HG02588 (cell line): ENCODE results near the gene MEA1.
"Not testable (repeated sequence)": the region's sequence is repeated elsewhere in the genome, so short reads cannot be mapped to it uniquely, and the experiment has no call there.

Experiments
- ATAC-seq: cut with Tn5 transposase; IDR thresholded peaks from one replicate; pipeline ENCODE4 v1.9.1; 2021; ENCODE audit warnings: mild to moderate bottlenecking, moderate library complexity; ENCODE audit not compliant: unreplicated experiment

MEA1 gene

DNA sequence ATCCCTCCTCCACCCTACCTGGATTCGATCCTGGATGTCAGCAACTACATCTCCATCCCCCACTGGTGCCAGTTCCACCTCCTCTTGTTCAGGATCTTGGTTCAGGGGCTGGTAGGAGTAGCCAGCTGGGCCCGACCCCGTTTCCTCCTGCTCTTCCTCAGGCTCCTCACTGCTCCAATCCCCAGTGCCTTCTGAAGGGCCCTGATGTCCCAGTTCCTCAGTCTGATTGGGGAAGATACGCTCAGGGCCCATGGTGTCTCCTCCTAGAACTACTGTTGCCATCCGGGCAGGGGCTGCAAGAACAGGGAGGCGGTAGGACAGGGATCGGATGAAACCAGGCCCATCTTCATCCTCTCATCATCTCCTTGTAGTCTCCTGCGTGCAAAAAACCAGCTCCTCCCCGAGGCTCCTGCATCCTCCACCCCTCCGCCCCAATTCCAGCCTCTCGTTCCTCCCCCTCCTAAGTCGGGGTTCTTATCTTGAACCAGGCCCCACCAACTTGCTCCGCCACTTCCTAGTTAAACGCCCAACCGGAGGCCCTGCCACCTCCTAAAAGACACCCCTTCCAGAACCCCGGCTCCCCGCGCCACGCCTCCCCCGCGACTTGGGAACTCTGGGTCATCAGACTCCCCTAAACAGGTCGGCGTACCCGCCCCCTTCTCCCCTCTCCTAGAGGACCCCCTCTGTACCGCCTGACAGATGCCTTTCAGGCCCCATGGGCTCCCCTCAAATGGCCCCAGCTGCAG lies 476 bp downstream of the MEA1 start:
- no peak for ATAC-seq

- no peak for ATAC-seq
Measured at GRCh38 chr6:43012364-43012763, 1.4 kb downstream of the MEA1 start.

DNA sequence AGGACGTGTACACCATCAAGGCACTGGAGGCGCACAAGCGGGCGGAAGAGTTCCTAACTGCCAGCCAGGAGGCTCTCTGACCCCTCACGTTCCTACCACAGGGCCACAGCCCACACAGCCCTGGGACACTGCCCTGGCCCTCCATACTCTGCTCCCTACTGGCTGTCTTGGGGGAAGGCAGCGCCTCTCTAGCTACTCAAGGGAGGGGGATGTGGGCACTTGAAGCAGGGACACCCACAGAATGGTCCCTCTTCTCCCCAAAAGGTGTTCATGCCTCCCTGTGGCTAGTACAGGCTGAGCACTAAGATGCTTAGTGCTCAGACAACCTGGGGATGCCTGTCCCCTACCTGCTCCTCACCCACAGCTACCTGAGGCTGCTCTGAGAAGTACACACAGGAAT lies 2.5 kb downstream of the MEA1 start:
- ATAC-seq = no peak

DNA sequence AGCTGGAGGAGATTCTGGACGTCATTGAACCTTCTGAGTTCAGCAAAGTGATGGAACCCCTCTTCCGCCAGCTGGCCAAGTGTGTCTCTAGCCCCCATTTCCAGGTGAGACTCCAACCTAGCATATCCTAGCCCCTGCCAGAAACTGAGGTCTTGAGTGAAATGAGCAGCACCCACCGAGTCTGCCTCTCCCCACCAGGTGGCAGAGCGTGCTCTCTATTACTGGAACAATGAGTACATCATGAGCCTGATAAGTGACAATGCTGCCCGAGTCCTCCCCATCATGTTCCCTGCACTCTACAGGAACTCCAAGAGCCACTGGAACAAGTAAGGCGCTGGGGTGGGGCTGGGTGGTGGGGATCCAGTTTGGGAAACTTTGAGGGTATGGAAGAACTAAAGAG lies 4.6 kb downstream of the MEA1 start:
- ATAC-seq = no peak

GRCh38 chr6:43007126-43007525 lies 6.6 kb downstream of the MEA1 start:
- ATAC-seq = no peak

GRCh38 chr6:43006251-43006650 lies 7.5 kb downstream of the MEA1 start:
- ATAC-seq = no peak

DNA sequence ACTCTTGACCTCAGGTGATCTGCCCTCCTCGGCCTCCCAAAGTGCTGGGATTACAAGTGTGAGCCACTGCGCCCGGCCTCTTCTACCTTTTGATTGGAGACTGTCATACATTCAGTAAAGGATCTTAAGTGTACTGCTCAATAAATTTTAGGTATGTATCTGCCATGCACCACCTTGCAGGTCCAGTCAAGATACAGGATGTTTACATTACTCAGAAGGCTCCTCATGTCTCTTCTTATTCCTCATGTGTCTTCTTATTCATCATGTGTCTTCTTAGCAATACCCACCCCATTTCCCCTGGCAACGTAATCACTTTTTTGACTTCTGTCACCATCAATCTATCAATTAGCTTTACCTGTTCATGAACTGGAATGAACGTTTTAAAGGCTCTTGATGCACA lies 7.9 kb downstream of the MEA1 start:
- ATAC-seq = no peak

DNA sequence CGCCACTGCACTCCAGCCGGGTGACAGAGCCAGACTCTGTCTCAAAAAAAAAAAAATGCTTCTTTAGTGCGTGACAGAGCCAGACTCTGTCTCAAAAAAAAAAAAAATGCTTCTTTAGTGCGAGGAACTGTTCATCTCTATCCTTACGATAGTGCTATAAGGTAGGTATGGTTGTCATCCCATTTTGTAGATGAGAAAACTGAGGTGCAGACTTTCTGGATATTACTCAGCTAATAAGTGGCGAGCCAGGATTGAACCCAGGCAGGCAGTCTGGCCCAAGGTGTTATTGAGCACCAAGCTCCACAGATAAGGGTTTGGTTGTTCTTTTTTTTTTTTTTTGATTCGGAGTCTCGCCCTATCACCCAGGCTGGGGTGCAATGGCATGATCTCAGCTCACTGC lies 11.9 kb downstream of the MEA1 start:
- ATAC-seq = no peak

GRCh38 chr6:42998205-42998604 lies 15.5 kb downstream of the MEA1 start:
- not testable (repeated sequence) for ATAC-seq

- ATAC-seq = no peak
Measured at GRCh38 chr6:42996513-42996912, 17.2 kb downstream of the MEA1 start.

- no peak for ATAC-seq
Measured at GRCh38 chr6:42993445-42993844, 20.3 kb downstream of the MEA1 start.

GRCh38 chr6:42989923-42990322 lies 23.8 kb downstream of the MEA1 start:
- no peak for ATAC-seq

DNA sequence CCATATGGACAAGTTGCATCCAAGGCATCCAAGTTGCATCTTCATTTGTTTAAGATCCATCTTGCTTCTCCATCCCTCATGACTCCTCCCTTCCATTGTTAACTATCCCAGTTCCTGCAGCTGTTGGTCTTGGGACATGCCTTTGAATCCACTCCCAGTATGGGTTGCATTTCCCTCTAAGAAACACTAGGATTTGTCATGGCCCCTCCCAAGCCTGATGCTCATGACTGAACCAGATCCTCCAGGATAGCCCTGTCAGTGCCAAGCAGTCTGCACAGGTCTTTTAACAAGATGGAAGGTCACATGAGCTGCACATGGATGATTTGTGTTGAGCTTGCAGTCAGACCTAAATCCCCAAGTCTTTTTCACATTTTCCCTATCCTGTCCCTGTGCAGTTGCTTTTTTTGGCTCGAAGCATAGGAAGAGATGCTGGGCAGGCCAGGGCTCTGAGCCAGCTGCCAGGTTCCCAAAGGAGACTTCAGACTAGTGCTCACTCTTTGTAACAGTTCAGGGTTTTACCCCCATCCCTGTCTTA lies 25.2 kb downstream of the MEA1 start:
- no peak for ATAC-seq

GRCh38 chr6:42987533-42988451 lies 26.0 kb downstream of the MEA1 start:
- no peak for ATAC-seq

- no peak for ATAC-seq
Measured at GRCh38 chr6:42984924-42985475, 28.7 kb downstream of the MEA1 start.

GRCh38 chr6:42984001-42984923 lies 29.5 kb downstream of the MEA1 start, which contains the start of gene PPP2R5D:
TSS of gene PPP2R5D (plus strand) at chr6:42984570. CDS start at chr6:42984678, 108 bp downstream.
- peak; percentile 91 for ATAC-seq

GRCh38 chr6:42981836-42982235 lies 31.9 kb downstream of the MEA1 start:
- no peak for ATAC-seq

GRCh38 chr6:42979523-42980177 lies 34.1 kb downstream of the MEA1 start:
- no peak for ATAC-seq

DNA sequence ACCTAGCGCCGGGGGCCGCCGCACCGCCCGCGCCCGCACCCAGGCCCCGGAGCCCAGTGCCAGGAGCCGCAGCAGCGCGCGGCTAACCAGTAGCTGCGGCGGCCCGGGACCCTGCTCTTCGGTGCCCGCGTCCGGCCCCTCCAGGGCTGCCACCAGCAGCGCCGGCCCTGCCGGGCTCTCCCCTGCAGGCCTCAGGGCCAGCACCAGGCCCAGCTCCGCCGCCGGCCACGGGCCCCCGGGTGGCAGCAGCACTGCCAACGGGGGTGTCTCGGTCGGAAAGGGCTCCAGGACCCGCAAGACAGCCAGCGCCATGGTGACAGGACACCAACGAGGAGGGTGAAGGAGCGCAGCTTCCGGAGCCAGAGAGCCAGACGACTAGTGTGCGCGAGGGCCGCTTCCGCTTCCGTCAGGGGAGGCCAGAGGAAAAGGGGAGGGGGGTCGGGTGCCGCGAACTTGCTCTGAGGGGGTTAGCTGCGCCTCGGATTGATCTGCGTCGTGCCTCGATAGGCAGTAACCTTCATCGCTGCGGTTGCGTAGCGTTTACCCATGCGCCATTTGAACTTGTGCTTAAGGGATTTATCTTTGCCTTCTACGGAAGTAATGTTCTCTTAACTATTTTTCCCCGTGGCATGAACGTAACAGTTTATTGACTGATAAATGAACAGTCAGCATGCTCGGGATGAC lies 34.8 kb downstream of the MEA1 start, which contains the start of gene PEX6:
TSS of gene PEX6 (minus strand) at position 343 of the 684 bp plus-strand sequence. CDS start at position 312, 31 bp downstream.
- peak; percentile 83 for ATAC-seq
